PC-3 (cell line): Measurements from ENCODE around the gene PACRG. TPM values are rescaled to one million over a fixed set of nuclear protein-coding genes. Genes with fewer than 3 reads are reported as not detected.

Experiments used
- ATAC-seq: fragments of 200-7000 bp; cut with Tn5 transposase; 2 replicates; pipeline ENCODE4 v1.9.1; 2020; ENCODE audit warnings: mild to moderate bottlenecking, moderate library complexity
- BruUV-seq: library from RNA; stranded (reverse); fragments of 400-500 nt; replicated peaks from 2 replicates; lab custom pipeline; 2021; lab: Mats Ljungman, UMichigan
- CTCF ChIA-PET: fragments of 300-600 bp; sonication (Branson Sonifier 250); formaldehyde crosslinking; loops from one replicate; lab custom pipeline; 2022; ENCODE audit warnings: antibody characterized with exemption; lab: Charles Lee
- POLR2A ChIA-PET: fragments of 300-600 bp; sonication (Branson Sonifier 250); formaldehyde crosslinking; loops from one replicate; lab custom pipeline; 2022; ENCODE audit warnings: antibody characterized with exemption; ENCODE audit not compliant: unreplicated experiment; lab: Charles Lee
- DNase-seq: peaks from one replicate; pipeline ENCODE4 v3.0.0-alpha.2; 2015
- H2AFZ ChIP-seq: fragments of 300-600 bp; sonication (generic); 2 replicates; pipeline ENCODE4 v1.6.0; 2016; ENCODE audit warnings: antibody characterized with exemption, low read length
- H3F3A ChIP-seq: fragments of 300-600 bp; sonication (generic); one replicate; pipeline ENCODE4 v1.6.0; 2017; ENCODE audit warnings: antibody characterized with exemption, low read length, control low read depth, mild to moderate bottlenecking; ENCODE audit not compliant: unreplicated experiment
- H3K27ac ChIP-seq: fragments of 300-600 bp; sonication (generic); 2 replicates; pipeline ENCODE4 v1.5.1; 2016; ENCODE audit warnings: mild to moderate bottlenecking, low read length
- H3K27me3 ChIP-seq: fragments of 300-600 bp; sonication (generic); 2 replicates; pipeline ENCODE4 v1.6.1; 2016; ENCODE audit warnings: low read length, mixed read lengths
- H3K36me3 ChIP-seq: fragments of 300-600 bp; sonication (generic); 2 replicates; pipeline ENCODE4 v1.6.1; 2016; ENCODE audit warnings: low read depth, mixed run types, low read length, mixed read lengths
- H3K4me1 ChIP-seq: fragments of 300-600 bp; sonication (generic); 2 replicates; pipeline ENCODE4 v1.5.1; 2016; ENCODE audit warnings: low read length; ENCODE audit not compliant: insufficient read depth
- H3K4me2 ChIP-seq: fragments of 300-600 bp; sonication (generic); 2 replicates; pipeline ENCODE4 v1.6.0; 2016; ENCODE audit warnings: low read length
- H3K4me3 ChIP-seq: fragments of 300-600 bp; sonication (generic); 2 replicates; pipeline ENCODE4 v1.5.1; 2016; ENCODE audit warnings: mild to moderate bottlenecking, low read length, mixed read lengths
- H3K79me2 ChIP-seq: fragments of 300-600 bp; sonication (generic); 2 replicates; pipeline ENCODE4 v1.6.1; 2017; ENCODE audit warnings: low read length, mixed read lengths
- H3K9ac ChIP-seq: fragments of 300-600 bp; sonication (generic); 2 replicates; pipeline ENCODE4 v1.6.0; 2016; ENCODE audit warnings: mild to moderate bottlenecking, low read length
- H3K9me2 ChIP-seq: fragments of 300-600 bp; sonication (generic); replicated peaks from 2 replicates; pipeline ENCODE4 v1.6.1; 2016; ENCODE audit warnings: mixed run types, low read length, mixed read lengths
- H3K9me3 ChIP-seq: fragments of 300-600 bp; sonication (generic); 2 replicates; pipeline ENCODE4 v1.6.1; 2016; ENCODE audit warnings: low read length, mixed read lengths
- H4K20me1 ChIP-seq: fragments of 300-600 bp; sonication (generic); 2 replicates; pipeline ENCODE4 v1.6.1; 2016; ENCODE audit warnings: low read length, mixed read lengths
- CTCF ChIP-seq: fragments of 300-600 bp; sonication (generic); conservative IDR thresholded peaks from 2 replicates; pipeline ENCODE4 v1.5.1; 2017; ENCODE audit warnings: antibody characterized with exemption, low read depth, mild to moderate bottlenecking, low read length
- EZH2 ChIP-seq: fragments of 300-600 bp; sonication (generic); IDR thresholded peaks from one replicate; pipeline ENCODE4 v1.6.1; 2017; ENCODE audit warnings: antibody characterized with exemption, mild to moderate bottlenecking, low read length; ENCODE audit not compliant: unreplicated experiment
- EZH2phosphoT487 ChIP-seq: fragments of 300-600 bp; sonication (generic); IDR thresholded peaks from 2 replicates; pipeline ENCODE4 v1.6.1; 2018; ENCODE audit warnings: mild to moderate bottlenecking, antibody characterized with exemption, low read length, borderline replicate concordance
- intact Hi-C: fragments of 100-400 bp; cut with micrococcal nuclease; formaldehyde crosslinking; loops from 2 replicates; pipeline ENCODE4 v1.9.0; 2023
- total RNA-seq: library from RNA; depleted of rRNA; stranded (reverse); fragments of >200 nt; gene quantifications from 2 replicates; pipeline ENCODE4 v1.2.3, GENCODE V29; 2014

PACRG gene
- total RNA-seq, 1 experiment from 2014 or later: not detected

GRCh38 chr6:162710936-162711335 lies 16.8 kb upstream of the PACRG start:
- no peak for DNase-seq
- ATAC-seq: no peak
- intact Hi-C loops: no loop called here
- Histone ChIP-seq H3K27me3 (no peaks in the 10 kb centered on the region), H3K4me3 (no peak overlapping the region), H3K4me1 (no peaks in the 10 kb centered on the region), H3F3A (no peaks in the 10 kb centered on the region), H3K4me2 (no peak overlapping the region), H3K9ac (no peak overlapping the region), H2AFZ (no peak overlapping the region), H3K79me2 (no peaks in the 10 kb centered on the region), H3K36me3 (no peaks in the 10 kb centered on the region), H3K9me2 (no peaks in the 10 kb centered on the region), H3K27ac (no peak overlapping the region), H3K9me3 (no peaks in the 10 kb centered on the region), H4K20me1 (no peaks in the 10 kb centered on the region)
- ChIA-PET POLR2A (no interaction called here), CTCF (no interaction called here)
- TF ChIP-seq EZH2phosphoT487: no peak
- TF ChIP-seq CTCF: no peak
- TF ChIP-seq EZH2: no peak
- BruUV-seq: no TSS peak

DNA sequence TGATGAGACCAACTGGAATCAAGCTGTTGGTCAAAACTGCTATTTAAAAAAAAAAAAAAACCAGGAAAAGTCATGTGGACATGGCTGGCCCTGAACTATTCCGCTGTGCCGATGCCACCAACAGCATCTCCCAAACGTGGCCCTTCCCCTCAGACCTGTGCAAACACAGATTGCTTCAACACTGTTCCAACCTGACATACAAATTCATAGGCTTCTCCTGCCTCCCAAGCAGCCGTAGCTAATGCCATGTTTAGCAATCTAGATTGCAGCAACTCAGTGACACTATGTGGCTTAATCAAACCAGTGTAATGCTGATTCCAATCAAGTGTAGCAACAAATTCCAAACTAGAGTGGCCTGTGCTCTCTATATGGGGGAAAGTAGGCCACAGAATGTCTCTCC lies 16.4 kb upstream of the PACRG start:
- Histone ChIP-seq H3K4me1 (no peaks in the 10 kb centered on the region), H3K9me3 (no peaks in the 10 kb centered on the region), H3K27me3 (no peaks in the 10 kb centered on the region), H3K4me3 (no peak overlapping the region), H3F3A (no peaks in the 10 kb centered on the region), H3K27ac (no peak overlapping the region), H3K36me3 (no peaks in the 10 kb centered on the region), H3K4me2 (no peak overlapping the region), H4K20me1 (no peaks in the 10 kb centered on the region), H3K79me2 (no peaks in the 10 kb centered on the region), H3K9me2 (no peaks in the 10 kb centered on the region), H3K9ac (no peak overlapping the region), H2AFZ (no peak overlapping the region)
- CTCF ChIA-PET: no interaction called here
- POLR2A ChIA-PET: no interaction called here
- BruUV-seq: no TSS peak
- TF ChIP-seq EZH2phosphoT487 (no peak), EZH2 (no peak)
- intact Hi-C loops: no loop called here
- no peak for DNase-seq
- no peak for ATAC-seq

DNA sequence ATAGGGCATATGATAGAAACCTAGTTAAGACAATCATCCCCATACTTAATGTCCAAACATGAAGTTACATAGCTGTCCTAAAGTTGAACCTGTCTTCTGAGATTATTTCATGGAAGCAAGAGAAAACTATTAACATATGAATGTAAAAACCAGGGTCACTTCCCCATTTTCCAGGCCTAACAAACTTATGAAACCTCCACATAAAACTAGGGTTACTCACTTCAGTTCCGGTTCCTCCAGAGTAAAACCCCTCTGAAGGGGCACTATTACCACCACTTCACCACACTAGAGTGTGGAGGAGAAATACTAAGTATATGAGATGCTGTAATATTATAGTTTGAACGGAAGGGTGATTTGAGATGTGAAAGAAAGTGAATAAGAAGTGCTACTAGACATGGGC lies 15.1 kb upstream of the PACRG start:
- Histone ChIP-seq H3K27ac (no peak overlapping the region), H3K27me3 (no peaks in the 10 kb centered on the region), H4K20me1 (no peaks in the 10 kb centered on the region), H3K9ac (no peak overlapping the region), H3K9me3 (no peaks in the 10 kb centered on the region), H3K79me2 (no peaks in the 10 kb centered on the region), H3K36me3 (no peaks in the 10 kb centered on the region), H2AFZ (no peak overlapping the region), H3F3A (no peaks in the 10 kb centered on the region), H3K9me2 (no peaks in the 10 kb centered on the region), H3K4me3 (no peak overlapping the region), H3K4me2 (no peak overlapping the region), H3K4me1 (no peaks in the 10 kb centered on the region)
- ATAC-seq (no peak), DNase-seq (no peak)
- intact Hi-C loops: no loop called here
- no TSS peak for BruUV-seq
- no peak for TF ChIP-seq EZH2phosphoT487
- no peak for TF ChIP-seq EZH2
- TF ChIP-seq CTCF: no peak
- ChIA-PET CTCF (no interaction called here), POLR2A (no interaction called here)
